ENCODE results near the gene LRMDA. TPM values are rescaled to one million over a fixed set of nuclear protein-coding genes. Genes with fewer than 3 reads are reported as not detected.

Gene LRMDA
- polyA plus RNA-seq, 2 of the 4 experiments (the other 2 are of a cell fraction) = 4.6 to 5.2 TPM

DNA sequence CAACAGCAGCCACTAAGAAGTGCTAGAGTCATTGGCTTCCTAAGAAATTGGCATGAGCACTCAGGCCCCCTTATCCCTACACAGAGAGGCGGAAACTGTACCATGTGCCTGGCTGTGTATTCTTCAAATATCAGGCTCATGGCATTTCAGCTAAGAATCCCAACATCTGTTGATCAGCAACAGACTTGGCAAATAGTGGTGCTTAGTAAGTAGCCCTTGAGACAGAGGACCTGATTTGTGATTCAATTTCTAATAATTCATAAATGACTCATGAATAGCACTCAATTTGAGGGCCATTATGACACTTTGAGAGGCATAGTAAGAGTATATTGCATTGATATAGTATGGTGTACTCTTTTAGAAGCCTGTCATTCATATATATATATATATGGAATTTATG lies 309.1 kb downstream of the LRMDA start:
- Histone ChIP-seq H3K9me3 (no peaks in the 10 kb centered on the region), H3K27ac (no peak overlapping the region), H3K4me3 (no peak overlapping the region), H3K4me2 (no peak overlapping the region), H3K4me1 (no peaks in the 10 kb centered on the region)
- ATAC-seq (no peak), FAIRE-seq (no peak), DNase-seq (ENCODE audit: low read depth in 1 of 2, low spot score in 1 of 2) (no peak)
- ChIA-PET CTCF (no interaction called here), POLR2A (no interaction called here)
- 82% methylated on average over 1 of the region's 1 CpG for WGBS (ENCODE audit: missing lambda C conversion rate)
- no peak for TF ChIP-seq BHLHE40 (IDR thresholded peaks at IDR 0.05; ENCODE audit: low read depth, low read length)

DNA sequence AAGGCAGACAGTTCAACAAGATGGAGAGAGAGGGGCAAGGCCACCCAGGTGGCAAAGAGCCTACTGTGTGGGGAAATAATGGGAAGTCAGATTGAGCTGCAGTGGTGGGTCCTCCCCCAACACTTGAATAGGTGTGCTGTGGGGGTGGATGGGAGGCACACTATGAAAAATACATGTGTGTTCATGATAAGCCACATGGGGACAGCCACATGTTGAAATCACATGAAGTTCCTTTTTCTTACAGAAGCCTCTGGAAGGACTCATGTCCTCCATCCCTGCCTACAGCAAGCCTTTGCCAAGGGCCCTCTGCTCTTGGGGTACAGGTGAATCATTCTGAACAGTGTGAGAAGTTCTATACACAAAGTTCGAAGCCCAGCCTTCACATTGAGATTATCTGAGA lies 310.9 kb downstream of the LRMDA start:
- 0 out of 3 replicates have a peak, but pooled peaks cover 3% of the 10 kb centered on the region for H3K4me1 ChIP-seq
- ATAC-seq = no peak
- no peaks in the 10 kb centered on the region for H3K9me3 ChIP-seq
- H3K27ac ChIP-seq = no peak overlapping the region
- ChIA-PET CTCF (interaction anchor here (1.2 kb wide), 2 partner anchors 14 kb away, joined by 3 read pairs; no protein-coding TSS in a partner anchor), POLR2A (no interaction called here)
- TF ChIP-seq CHD4 (IDR thresholded peaks at IDR 0.05; ENCODE audit: borderline replicate concordance) (no peak), HOXA7 (CRISPR knock-in tag; IDR thresholded peaks at IDR 0.05) (no peak), RFX5 (IDR thresholded peaks at IDR 0.05) (no peak), POLR2A (IDR thresholded peaks at IDR 0.05; ENCODE audit: low read length) (no peak), RARB (CRISPR knock-in tag; IDR thresholded peaks at IDR 0.05) (no peak), EHF (CRISPR knock-in tag; IDR thresholded peaks at IDR 0.05) (no peak), POLR2AphosphoS2 (conservative IDR thresholded peaks at IDR 0.05; ENCODE audit: low read length) (no peak)
- TF ChIP-seq, protein P1, sequence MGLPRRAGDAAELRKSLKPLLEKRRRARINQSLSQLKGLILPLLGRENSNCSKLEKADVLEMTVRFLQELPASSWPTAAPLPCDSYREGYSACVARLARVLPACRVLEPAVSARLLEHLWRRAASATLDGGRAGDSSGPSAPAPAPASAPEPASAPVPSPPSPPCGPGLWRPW (IDR thresholded peaks at IDR 0.05) = no peak
- no peak for FAIRE-seq
- no peak overlapping the region for H3K4me3 ChIP-seq
- no peak overlapping the region for H3K4me2 ChIP-seq
- no peak for DNase-seq (ENCODE audit: low read depth in 1 of 2, low spot score in 1 of 2)
- 68% methylated on average over 1 of the region's 1 CpG for WGBS (ENCODE audit: missing lambda C conversion rate)

DNA sequence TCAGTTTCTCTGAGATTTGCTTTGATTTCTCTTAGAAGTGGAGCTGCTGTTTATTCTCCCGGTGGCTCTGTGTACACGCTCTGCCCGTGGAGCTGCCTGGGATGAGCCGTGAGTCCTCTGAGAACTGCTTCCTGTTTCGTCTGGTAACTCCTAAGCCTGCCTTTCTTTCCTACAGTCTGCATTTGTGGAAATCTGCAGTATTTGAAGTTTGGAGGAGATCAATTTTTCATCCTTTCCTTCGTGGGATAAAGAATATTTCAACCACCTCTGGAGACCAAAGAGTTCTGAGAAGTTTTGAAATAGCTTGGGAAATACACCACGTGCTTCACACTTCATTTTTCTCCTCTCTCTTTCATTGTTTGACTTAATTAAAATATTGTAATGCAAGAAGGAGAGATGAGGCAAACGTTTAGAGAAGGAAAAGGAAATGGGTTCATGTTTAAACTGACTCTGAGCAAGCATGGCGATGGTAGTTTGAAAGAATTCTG lies 311.9 kb downstream of the LRMDA start:
- no peak overlapping the region for H3K4me3 ChIP-seq
- FAIRE-seq (no peak), DNase-seq (ENCODE audit: low read depth in 1 of 2, low spot score in 1 of 2) (no peak), ATAC-seq (no peak)
- ChIA-PET CTCF (interaction anchor here (1.2 kb wide), 2 partner anchors 13 to 15 kb away, joined by 3 read pairs; no protein-coding TSS in a partner anchor), POLR2A (no interaction called here)
- no peaks in the 10 kb centered on the region for H3K9me3 ChIP-seq
- H3K27ac ChIP-seq = no peak overlapping the region
- 58% methylated on average over 9 of the region's 9 CpGs for WGBS (ENCODE audit: missing lambda C conversion rate)
- H3K4me1 ChIP-seq = 0 out of 3 replicates have a peak, but pooled peaks cover 3% of the 10 kb centered on the region
- no peak overlapping the region for H3K4me2 ChIP-seq
- no peak for TF ChIP-seq EHMT2 (IDR thresholded peaks at IDR 0.05; ENCODE audit: low read depth)
- TF ChIP-seq FOSB (CRISPR knock-in tag; IDR thresholded peaks at IDR 0.05) = no peak
- TF ChIP-seq, protein P2, sequence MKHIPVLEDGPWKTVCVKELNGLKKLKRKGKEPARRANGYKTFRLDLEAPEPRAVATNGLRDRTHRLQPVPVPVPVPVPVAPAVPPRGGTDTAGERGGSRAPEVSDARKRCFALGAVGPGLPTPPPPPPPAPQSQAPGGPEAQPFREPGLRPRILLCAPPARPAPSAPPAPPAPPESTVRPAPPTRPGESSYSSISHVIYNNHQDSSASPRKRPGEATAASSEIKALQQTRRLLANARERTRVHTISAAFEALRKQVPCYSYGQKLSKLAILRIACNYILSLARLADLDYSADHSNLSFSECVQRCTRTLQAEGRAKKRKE (CRISPR knock-in tag; IDR thresholded peaks at IDR 0.05; ENCODE audit: low read depth) = no peak
- TF ChIP-seq ZFP36 (IDR thresholded peaks at IDR 0.05; ENCODE audit: borderline replicate concordance, partially characterized antibody) = no peak
- TF ChIP-seq POLR2A (IDR thresholded peaks at IDR 0.05; ENCODE audit: low read length) = no peak
- TF ChIP-seq, protein P3, sequence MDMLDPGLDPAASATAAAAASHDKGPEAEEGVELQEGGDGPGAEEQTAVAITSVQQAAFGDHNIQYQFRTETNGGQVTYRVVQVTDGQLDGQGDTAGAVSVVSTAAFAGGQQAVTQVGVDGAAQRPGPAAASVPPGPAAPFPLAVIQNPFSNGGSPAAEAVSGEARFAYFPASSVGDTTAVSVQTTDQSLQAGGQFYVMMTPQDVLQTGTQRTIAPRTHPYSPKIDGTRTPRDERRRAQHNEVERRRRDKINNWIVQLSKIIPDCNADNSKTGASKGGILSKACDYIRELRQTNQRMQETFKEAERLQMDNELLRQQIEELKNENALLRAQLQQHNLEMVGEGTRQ (IDR thresholded peaks at IDR 0.05) = no peak
- no peak for TF ChIP-seq ZSCAN20 (CRISPR knock-in tag; IDR thresholded peaks at IDR 0.05)
- TF ChIP-seq, protein P4, sequence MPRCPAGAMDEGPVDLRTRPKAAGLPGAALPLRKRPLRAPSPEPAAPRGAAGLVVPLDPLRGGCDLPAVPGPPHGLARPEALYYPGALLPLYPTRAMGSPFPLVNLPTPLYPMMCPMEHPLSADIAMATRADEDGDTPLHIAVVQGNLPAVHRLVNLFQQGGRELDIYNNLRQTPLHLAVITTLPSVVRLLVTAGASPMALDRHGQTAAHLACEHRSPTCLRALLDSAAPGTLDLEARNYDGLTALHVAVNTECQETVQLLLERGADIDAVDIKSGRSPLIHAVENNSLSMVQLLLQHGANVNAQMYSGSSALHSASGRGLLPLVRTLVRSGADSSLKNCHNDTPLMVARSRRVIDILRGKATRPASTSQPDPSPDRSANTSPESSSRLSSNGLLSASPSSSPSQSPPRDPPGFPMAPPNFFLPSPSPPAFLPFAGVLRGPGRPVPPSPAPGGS (IDR thresholded peaks at IDR 0.05) = no peak
- TF ChIP-seq, protein P5, sequence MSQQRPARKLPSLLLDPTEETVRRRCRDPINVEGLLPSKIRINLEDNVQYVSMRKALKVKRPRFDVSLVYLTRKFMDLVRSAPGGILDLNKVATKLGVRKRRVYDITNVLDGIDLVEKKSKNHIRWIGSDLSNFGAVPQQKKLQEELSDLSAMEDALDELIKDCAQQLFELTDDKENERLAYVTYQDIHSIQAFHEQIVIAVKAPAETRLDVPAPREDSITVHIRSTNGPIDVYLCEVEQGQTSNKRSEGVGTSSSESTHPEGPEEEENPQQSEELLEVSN (IDR thresholded peaks at IDR 0.05; ENCODE audit: borderline replicate concordance, low read depth) = no peak
- TF ChIP-seq, protein P6, sequence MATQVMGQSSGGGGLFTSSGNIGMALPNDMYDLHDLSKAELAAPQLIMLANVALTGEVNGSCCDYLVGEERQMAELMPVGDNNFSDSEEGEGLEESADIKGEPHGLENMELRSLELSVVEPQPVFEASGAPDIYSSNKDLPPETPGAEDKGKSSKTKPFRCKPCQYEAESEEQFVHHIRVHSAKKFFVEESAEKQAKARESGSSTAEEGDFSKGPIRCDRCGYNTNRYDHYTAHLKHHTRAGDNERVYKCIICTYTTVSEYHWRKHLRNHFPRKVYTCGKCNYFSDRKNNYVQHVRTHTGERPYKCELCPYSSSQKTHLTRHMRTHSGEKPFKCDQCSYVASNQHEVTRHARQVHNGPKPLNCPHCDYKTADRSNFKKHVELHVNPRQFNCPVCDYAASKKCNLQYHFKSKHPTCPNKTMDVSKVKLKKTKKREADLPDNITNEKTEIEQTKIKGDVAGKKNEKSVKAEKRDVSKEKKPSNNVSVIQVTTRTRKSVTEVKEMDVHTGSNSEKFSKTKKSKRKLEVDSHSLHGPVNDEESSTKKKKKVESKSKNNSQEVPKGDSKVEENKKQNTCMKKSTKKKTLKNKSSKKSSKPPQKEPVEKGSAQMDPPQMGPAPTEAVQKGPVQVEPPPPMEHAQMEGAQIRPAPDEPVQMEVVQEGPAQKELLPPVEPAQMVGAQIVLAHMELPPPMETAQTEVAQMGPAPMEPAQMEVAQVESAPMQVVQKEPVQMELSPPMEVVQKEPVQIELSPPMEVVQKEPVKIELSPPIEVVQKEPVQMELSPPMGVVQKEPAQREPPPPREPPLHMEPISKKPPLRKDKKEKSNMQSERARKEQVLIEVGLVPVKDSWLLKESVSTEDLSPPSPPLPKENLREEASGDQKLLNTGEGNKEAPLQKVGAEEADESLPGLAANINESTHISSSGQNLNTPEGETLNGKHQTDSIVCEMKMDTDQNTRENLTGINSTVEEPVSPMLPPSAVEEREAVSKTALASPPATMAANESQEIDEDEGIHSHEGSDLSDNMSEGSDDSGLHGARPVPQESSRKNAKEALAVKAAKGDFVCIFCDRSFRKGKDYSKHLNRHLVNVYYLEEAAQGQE (IDR thresholded peaks at IDR 0.05) = no peak
- no peak for TF ChIP-seq RAD21 (conservative IDR thresholded peaks at IDR 0.05 in 1 of 2, IDR thresholded peaks at IDR 0.05 in 1 of 2)
- TF ChIP-seq, protein P7, sequence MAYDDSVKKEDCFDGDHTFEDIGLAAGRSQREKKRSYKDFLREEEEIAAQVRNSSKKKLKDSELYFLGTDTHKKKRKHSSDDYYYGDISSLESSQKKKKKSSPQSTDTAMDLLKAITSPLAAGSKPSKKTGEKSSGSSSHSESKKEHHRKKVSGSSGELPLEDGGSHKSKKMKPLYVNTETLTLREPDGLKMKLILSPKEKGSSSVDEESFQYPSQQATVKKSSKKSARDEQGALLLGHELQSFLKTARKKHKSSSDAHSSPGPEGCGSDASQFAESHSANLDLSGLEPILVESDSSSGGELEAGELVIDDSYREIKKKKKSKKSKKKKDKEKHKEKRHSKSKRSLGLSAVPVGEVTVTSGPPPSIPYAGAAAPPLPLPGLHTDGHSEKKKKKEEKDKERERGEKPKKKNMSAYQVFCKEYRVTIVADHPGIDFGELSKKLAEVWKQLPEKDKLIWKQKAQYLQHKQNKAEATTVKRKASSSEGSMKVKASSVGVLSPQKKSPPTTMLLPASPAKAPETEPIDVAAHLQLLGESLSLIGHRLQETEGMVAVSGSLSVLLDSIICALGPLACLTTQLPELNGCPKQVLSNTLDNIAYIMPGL (CRISPR knock-in tag; IDR thresholded peaks at IDR 0.05; ENCODE audit: borderline replicate concordance) = no peak
- TF ChIP-seq GATA3 (IDR thresholded peaks at IDR 0.05; ENCODE audit: borderline replicate concordance) = no peak
- TF ChIP-seq CBX8 (IDR thresholded peaks at IDR 0.05) = no peak
- no peak for TF ChIP-seq NFE2L2 (conservative IDR thresholded peaks at IDR 0.05; ENCODE audit: low read length)

All from A549 (cell line).